Ishikawa (cell line): ENCODE data around the gene DPPA3.

Experiments
- CEBPB ChIP-seq: IDR thresholded peaks from 2 replicates; pipeline ENCODE4 v1.6.1; 2012
- CREB1 ChIP-seq: IDR thresholded peaks from 2 replicates; pipeline ENCODE4 v1.6.1; 2012; ENCODE audit warnings: low read depth
- EP300 ChIP-seq: IDR thresholded peaks from 2 replicates; pipeline ENCODE4 v1.6.1; 2012; ENCODE audit warnings: borderline replicate concordance
- FOXM1 ChIP-seq: IDR thresholded peaks from 2 replicates; pipeline ENCODE4 v1.6.1; 2012; ENCODE audit warnings: low read depth, borderline replicate concordance
- MAX ChIP-seq: IDR thresholded peaks from 2 replicates; pipeline ENCODE4 v1.6.1; 2012
- RAD21 ChIP-seq: IDR thresholded peaks from 2 replicates; pipeline ENCODE4 v1.6.1; 2012; ENCODE audit warnings: low read depth
- REST ChIP-seq: IDR thresholded peaks from 2 replicates; pipeline ENCODE4 v1.6.1; 2012; ENCODE audit warnings: low read depth, mild to moderate bottlenecking
- TAF1 ChIP-seq: IDR thresholded peaks from 2 replicates; pipeline ENCODE4 v1.6.1; 2012; ENCODE audit warnings: low read depth, mild to moderate bottlenecking
- TCF12 ChIP-seq: IDR thresholded peaks from 2 replicates; pipeline ENCODE4 v1.6.1; 2012; ENCODE audit warnings: low read depth
- YY1 ChIP-seq: IDR thresholded peaks from 2 replicates; pipeline ENCODE4 v1.6.1; 2012; ENCODE audit warnings: low read depth
- ZBTB7A ChIP-seq: IDR thresholded peaks from 2 replicates; pipeline ENCODE4 v1.6.1; 2012; ENCODE audit warnings: low read depth

- no peak for TF ChIP-seq REST
- no peak for TF ChIP-seq CREB1
- no peak for TF ChIP-seq MAX
- TF ChIP-seq TAF1 = no peak
- no peak for TF ChIP-seq EP300
- TF ChIP-seq ZBTB7A = no peak
- no peak for TF ChIP-seq RAD21
- no peak for TF ChIP-seq FOXM1
- no peak for TF ChIP-seq TCF12
- TF ChIP-seq YY1 = no peak
- TF ChIP-seq CEBPB = no peak
These were observed 17.4 kb upstream of the DPPA3 start for GRCh38 chr12:7693793-7694192.
